GM13976 (cell line): ENCODE results near the gene SLC26A1.
A peak's percentile ranks its signal among the peaks of the same experiment; 100 is the strongest.

Experiments used
- DNase-seq: peaks from one replicate; pipeline ENCODE4 v3.0.0; 2012; ENCODE audit warnings: low spot score
- CTCF ChIP-seq: IDR thresholded peaks from 2 replicates; pipeline ENCODE4 v1.5.1; 2012; ENCODE audit warnings: borderline replicate concordance, mild to moderate bottlenecking; ENCODE audit not compliant: insufficient read depth; ENCODE audit errors: extremely low read depth, missing control alignments, control extremely low read depth
- in situ Hi-C: fragments of 300-500 bp; cut with MboI; formaldehyde crosslinking; loops from one replicate; pipeline ENCODE4 v1.12.0; 2022; ENCODE audit warnings: low sequenced_read_pairs, mixed read lengths, inconsistent platforms; ENCODE audit not compliant: unreplicated experiment

Gene SLC26A1

GRCh38 chr4:972651-973424 lies 20.4 kb downstream of the SLC26A1 start:
- DNase-seq: peak; percentile 69
- in situ Hi-C loops: no loop called here
- no peak for TF ChIP-seq CTCF

DNA sequence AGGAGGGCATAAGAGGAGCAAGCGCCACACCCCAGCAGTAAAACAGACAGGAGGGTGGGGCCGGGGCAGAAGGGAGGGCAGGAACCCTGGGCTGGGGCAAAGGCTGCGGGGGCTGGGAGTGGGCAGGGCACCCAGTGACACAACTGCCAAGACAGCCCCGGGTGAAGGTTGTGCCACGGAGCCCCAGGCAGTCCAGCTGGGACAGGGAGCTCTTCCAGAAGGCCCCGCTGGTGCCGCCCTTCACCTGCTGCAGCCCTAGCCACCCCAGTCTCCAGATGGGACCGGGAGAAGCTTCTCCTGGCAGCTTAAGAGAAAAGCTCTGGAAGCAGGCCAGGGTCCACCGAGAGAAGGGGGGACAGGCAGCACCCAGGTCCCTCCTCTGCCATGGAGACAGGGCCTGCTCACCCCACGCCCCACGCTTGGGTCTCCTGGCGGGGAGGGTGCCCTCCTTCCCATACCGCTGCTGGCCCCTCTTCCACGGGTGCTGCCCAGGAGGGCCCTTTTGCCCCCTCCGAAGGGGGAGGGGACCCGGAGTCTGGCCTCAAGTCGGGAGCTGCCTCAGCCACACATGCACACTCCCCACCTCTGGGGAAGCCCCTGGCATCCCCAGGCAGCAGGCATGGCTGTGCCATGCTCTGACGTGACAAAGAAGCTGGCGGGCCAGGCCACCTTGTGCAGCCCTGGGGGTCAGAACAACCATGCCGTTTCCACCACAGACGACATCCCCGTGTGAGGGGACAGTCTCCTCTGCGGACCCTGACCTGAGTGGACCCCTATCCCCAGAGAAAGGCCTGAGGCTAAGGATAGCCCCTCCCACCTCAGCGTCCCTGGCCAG lies 21.3 kb downstream of the SLC26A1 start:
- DNase-seq: no peak
- in situ Hi-C loops: no loop called here
- no peak for TF ChIP-seq CTCF

- no peak for TF ChIP-seq CTCF
- in situ Hi-C loops: no loop called here
These were observed 22.2 kb downstream of the SLC26A1 start for GRCh38 chr4:970854-971520.

GRCh38 chr4:970046-970745 lies 23.0 kb downstream of the SLC26A1 start:
- no peak for DNase-seq
- TF ChIP-seq CTCF: no peak
- in situ Hi-C loops: no loop called here

More at GRCh38 chr4:970854-971520, 22.2 kb downstream of the SLC26A1 start:
- DNase-seq: no peak

- no peak for DNase-seq
- in situ Hi-C loops: no loop called here
- no peak for TF ChIP-seq CTCF
These were observed 24.4 kb downstream of the SLC26A1 start for GRCh38 chr4:968621-969394.
